Iris pigment epithelial cell (primary cell): Measurements from ENCODE around the gene ASCC3.
"Not testable (repeated sequence)": the region's sequence is repeated elsewhere in the genome, so short reads cannot be mapped to it uniquely, and the experiment has no call there.

ENCODE experiments used
- DNase-seq: peaks from one replicate; pipeline ENCODE4 v3.0.0-alpha.2; 2011; ENCODE audit warnings: low read depth

Gene ASCC3, protein sequence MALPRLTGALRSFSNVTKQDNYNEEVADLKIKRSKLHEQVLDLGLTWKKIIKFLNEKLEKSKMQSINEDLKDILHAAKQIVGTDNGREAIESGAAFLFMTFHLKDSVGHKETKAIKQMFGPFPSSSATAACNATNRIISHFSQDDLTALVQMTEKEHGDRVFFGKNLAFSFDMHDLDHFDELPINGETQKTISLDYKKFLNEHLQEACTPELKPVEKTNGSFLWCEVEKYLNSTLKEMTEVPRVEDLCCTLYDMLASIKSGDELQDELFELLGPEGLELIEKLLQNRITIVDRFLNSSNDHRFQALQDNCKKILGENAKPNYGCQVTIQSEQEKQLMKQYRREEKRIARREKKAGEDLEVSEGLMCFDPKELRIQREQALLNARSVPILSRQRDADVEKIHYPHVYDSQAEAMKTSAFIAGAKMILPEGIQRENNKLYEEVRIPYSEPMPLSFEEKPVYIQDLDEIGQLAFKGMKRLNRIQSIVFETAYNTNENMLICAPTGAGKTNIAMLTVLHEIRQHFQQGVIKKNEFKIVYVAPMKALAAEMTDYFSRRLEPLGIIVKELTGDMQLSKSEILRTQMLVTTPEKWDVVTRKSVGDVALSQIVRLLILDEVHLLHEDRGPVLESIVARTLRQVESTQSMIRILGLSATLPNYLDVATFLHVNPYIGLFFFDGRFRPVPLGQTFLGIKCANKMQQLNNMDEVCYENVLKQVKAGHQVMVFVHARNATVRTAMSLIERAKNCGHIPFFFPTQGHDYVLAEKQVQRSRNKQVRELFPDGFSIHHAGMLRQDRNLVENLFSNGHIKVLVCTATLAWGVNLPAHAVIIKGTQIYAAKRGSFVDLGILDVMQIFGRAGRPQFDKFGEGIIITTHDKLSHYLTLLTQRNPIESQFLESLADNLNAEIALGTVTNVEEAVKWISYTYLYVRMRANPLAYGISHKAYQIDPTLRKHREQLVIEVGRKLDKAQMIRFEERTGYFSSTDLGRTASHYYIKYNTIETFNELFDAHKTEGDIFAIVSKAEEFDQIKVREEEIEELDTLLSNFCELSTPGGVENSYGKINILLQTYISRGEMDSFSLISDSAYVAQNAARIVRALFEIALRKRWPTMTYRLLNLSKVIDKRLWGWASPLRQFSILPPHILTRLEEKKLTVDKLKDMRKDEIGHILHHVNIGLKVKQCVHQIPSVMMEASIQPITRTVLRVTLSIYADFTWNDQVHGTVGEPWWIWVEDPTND (N-terminal part only)

DNA sequence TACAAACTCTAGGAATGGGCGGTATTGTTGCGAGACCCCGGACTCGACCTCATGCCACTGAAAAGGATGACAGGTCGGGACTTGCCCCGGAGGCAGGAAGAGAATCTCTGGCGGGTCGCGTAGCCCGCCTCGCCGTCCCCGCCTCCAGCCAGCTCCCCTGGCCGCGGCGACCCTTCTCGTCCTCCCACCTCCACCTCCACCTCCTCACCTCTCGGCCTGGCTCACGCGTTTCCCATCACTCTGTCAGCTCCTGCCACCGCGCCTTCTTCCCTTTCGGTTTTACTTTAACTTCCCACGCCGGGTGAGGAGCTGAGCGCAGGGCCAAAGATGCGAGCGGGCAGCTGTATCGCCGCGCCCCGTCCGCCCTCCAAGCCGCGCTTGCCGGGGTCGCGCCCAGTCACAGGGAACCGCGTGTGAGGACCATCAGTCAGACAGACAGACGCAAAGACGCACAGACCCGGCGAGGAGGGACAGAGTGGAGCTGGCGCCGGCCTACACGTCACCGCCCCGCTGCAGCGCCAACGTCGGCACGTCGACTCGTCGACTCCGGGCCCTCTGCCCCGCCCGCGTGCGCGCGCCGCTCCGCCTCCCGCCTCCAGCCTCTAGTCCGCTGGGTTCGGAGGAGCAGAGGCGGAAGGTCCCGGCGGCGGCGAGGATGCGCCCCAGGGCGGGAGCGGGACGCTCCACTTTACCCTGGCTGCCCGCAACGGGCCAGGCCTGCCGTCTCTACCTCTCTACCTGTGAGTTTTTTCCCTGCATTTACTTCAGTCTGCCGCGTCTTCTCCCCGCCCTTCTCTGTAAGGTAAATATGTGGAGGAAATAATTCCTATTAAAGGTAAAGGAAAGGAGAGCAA, at the start of gene ASCC3:
TSS of gene ASCC3 (minus strand) at position 477 of the 854 bp plus-strand sequence. CDS start 13,332 bp downstream, outside the sequence.
- peak; percentile 93 for DNase-seq

DNA sequence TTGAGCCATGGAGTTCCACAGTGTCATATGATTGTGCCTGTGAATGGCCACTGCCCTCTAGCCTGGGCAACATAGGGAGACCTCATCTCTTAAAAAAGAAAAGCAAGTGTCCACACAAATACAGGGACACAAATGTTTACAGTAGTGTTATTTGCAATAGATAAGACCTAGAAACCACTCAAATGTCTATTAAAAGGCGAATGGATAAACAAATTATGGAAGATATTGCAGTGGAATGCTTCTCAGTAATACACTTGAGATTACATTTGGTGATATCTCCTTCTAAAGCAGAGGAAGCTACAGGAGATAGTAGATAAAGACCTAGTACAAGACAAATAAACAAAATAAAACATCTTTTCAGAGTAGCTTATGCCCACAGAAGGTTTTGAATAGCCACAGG, 44.6 kb upstream of the ASCC3 start:
- DNase-seq = no peak

DNA sequence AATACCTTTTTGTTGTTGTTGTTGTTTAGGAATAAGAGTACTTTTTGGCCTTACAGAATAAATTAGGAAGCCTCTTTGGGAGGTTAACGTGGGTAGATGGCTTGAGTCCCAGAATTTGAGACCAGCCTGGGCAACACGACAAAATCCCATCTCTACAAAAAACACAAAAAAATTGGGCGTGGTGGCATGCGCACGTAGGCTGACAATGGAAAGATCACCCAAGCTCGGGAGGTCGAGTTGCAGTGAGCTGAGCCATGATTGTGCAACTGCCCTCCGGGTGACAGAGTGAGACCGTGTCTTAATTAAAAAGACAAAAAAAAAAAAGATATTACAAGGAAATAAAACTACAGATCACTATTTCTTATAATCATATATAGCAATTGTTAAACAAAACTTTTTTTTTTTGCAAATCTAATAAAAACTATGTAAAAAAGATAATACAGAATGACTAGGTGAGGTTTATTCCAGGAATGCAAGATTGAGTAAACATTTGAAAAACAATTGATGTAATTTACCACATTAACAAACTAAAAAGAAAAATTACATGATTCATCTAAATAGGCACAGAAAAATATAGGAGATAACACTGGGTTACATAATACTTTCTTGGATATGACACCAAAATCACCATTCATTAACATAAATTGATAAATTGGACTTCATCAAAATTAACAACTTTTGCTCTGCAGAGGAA, 43.6 kb upstream of the ASCC3 start:
- DNase-seq = no peak

DNA sequence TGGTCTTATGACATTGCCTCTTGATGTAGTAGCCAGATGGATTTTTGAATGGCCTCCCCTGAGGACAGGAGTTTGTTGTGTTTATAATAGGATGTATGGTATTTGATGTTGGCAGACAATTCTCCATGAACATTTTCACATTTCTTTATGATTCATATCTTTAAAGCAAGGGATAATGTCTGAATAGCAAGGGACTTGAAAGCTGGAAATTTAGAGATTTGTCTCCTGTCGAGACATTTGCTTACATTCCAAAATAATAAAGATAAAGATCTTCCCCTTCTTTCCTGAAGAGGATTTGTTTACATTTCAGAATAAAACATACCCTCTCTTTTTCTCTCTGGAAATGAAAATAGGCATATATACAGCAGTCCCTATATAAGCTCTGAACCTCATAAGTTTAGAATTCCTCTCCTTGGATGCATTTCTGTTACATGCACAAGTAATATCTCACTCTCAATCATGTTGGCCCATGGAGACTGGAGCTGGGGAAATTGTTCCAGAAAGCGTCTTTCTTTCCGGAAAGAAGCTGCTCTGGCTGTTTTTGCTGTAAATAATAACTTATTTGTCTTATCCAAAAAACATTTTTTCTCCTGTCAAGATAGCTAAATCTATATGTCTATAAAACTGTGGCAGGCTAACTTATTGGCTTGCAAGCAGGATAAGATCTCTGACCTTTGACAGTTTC, 42.5 kb upstream of the ASCC3 start:
- no peak for DNase-seq

DNA sequence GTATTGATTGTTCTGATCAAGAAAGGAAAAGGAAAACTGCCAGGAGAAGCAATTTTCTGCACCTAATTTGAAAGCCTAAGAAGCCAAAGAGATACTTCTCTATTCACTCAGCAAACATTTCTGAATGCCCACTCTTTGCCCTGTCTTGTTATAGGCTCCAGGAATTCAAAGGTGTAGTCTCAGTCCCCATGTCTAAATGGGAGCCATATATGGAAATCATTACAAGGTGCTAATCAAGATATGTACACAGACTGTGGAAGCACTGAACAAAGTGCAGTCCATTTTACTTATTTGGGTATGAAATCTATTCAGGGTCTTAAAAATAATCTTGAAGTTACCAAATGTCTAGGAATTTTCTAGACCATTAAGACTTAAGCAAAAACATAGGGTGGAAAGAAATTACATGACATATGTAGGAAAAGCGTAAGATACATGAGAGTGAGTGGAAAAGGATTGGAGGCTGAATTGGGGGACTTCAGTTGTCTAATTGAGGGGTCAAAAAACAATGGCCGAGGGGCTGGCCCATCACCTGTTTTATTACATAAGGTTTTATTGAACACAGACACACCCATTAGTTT, 39.0 kb upstream of the ASCC3 start:
- no peak for DNase-seq

DNA sequence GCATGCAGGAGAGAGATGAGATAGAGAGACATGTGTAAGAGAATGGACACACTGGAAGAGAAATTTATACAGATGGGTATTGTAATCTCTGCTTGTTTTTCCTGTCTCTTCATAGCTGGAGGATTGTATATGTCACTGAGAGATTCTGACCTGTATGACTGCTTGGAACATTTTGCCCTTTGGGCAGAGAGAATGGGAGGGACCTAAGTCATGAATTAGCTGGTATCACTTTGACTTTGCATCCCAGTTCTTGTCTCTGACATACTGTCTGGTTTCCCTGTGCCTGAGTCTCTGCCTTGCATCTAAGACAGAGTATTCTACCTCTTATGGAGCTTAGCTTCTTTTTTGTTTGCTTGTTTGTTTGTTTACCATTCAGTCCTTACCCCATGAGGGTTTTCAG, 37.0 kb upstream of the ASCC3 start:
- DNase-seq = no peak

DNA sequence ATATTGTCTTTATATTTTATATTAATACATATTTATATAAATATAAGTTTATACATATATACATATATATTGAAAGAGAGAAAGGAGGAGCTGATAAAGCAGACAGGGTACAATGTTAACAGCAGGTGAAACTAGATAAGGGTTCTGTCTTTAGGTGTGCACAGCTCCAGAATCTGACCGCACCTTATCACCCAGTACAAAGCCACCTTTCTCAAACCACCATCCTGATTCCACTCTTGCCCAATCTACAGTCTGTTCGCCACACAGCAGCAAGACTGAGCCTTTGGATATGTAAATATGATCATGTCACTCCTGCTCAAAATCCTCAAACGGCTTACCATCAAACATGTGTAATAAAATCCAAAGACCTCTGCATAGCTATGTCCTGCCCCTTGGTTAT, 34.7 kb upstream of the ASCC3 start:
- DNase-seq = no peak

DNA sequence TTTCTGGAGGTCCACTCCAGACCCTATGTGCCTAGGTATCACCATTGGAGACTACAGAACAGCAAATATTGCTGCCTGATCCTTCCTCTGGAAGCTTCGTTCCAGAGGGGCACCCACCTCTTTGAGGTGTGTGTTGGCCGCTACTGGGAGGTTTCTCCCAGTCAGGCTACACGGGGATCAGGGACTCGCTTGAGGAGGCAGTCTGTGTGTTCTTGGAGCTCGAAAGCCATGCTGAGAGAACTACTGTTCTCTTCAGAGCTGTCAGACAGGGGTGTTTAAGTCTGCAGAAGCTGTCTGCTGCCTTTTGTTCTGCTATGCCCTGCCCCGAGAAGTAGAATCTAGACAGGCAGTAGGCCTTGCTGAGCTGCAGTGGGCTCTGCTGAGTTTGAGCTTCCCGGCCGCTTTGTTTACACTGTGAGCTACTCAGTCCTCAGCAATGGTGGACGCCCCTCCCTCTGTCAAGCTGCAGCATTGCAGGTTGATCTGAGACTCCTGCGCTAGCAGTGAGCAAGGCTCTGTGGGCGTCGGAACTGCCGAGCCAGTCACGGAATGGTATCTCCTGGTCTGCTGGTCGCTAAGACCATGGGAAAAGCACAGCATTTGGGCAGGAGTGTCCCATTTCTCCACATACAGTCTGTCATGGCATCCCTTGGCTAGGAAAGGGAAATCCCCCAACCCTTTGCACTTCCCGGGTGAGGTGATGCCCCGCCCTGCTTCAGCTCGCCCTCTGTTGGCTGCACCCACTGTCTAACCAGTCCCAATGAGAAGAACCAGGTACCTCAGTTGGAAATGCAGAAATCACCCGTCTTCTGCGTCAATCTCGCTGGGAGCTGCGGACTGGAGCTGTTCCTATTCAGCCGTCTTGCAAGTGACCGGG, 32.5 kb upstream of the ASCC3 start:
- no peak for DNase-seq

DNA sequence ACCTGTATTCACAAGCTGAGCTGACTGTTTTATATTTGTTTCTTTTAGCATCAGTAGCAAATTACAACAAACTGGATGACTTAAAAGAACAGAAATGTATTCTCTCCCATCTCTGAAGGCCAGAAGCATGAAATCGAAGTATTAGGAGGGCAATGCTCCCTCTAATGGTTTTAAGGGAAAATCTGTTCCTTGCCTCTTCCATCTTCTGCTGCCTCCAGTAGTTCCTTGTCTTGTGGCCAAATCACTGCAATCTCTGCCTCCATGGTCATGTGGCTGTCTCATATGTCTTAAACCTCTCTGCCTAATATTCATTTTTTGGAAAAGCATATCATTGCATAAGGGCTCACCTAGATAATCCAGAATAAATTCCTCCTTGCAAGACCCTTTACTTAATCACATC, 25.2 kb upstream of the ASCC3 start:
- no peak for DNase-seq

DNA sequence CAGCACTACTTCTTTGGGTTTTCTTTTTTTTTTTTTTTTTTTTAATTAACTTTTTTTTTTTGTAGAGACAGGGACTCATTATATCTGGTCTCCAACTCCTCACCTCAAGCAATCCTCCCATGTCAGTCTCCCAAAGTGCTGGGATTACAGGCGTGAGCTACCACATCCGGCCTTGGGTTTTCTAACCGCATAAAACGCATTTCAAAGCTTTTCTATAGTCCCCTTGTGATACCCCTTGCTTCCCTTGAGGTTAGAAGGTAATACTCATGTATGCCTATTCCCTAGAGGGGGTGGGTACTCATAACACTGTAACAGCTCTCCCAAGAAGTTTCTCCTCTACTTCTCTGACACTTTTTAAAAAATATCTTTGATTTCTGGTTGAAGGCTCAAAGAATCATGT, 23.9 kb upstream of the ASCC3 start:
- DNase-seq = no peak

DNA sequence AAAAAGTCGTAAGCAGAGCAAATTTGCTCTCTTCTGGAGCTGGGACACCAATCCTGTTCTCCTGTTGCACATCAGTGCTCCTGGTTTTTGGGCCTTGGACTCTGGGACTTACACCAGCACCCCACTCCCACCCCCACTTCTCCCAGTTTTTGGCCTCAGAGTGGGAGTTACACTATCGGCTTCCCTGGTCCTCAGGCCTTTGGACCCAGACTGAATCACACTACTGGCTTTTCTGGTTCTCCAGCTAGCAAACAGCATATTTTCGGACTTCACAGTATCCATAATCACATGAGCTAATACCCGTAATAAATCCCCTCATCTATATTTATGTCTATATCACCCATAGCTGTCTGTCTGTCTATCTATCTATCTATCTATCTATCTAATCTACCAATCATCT, 23.2 kb upstream of the ASCC3 start:
- no peak for DNase-seq

DNA sequence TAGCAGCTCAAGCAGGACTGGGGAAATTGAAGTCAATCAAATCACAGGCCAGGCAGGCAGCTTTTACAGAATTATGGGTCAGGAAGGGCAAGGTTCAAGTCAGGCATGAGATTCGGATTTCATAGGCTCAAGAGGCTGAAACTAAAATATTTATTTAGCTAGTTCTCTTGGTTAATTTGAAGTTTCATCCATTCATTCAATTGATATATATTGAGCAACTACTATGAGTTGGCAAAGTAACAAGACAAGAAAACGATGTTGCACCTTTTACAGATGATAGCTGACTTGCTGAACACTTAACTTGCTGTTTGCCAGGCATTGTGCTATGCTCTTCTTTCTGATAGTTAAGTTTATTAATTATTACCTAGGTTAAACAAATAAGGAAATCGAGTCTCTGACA, 20.5 kb upstream of the ASCC3 start:
- no peak for DNase-seq

DNA sequence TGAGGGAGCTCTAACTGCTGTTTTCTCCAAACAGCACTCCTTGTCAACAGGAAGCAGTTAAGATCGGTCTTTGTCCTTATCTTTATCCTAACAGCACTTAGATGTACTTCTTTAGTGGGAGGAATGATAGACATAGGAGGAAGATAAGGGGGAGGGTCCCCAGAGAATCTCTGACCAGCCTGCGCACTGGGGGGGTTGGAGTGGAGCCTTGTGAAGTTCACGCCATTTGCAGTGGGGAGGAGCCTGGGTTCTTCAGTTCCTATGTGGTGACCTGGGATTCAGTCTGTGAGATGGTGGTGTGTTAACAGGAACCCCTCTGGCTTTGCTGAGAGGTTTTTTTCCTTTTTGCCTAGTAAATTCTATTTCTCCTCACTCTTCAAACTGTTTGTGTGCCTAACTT, 18.1 kb upstream of the ASCC3 start:
- DNase-seq = no peak

DNA sequence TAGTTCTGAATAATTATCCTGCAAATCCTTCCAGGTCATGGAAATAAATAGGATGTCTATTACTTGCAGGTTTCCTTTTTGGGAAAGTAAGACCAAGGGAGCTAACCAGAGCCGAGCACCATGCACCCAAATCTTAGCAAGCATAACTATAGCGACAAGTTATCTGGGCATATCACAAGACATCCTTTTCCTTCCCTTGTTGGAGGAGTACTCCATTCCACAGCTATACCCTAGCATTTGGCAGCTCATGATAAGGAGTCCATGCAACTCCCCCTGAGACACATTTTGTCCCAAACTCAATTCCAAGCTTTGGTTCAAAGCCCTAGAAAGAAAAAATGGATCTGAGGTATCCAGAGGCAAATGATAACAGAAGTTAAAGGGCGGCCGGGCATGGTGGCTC, 16.5 kb upstream of the ASCC3 start:
- DNase-seq = no peak

DNA sequence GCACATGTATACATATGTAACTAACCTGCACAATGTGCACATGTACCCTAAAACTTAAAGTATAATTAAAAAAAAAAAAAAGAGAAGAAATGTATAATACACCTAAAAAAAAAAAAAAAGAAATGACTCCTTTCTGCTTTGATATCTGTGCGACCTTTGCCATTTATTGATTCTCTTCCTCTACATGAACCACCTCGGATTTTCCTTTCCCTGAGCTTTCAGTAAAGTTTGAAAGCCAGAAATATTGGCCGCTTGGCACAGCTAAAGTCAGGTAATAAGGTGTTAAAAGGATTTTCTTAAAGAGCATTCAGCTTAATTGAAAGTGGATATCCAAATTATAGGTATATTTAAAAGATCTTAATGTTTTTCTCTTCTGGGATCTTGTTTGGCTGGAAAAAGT, 12.6 kb upstream of the ASCC3 start:
- DNase-seq = no peak

DNA sequence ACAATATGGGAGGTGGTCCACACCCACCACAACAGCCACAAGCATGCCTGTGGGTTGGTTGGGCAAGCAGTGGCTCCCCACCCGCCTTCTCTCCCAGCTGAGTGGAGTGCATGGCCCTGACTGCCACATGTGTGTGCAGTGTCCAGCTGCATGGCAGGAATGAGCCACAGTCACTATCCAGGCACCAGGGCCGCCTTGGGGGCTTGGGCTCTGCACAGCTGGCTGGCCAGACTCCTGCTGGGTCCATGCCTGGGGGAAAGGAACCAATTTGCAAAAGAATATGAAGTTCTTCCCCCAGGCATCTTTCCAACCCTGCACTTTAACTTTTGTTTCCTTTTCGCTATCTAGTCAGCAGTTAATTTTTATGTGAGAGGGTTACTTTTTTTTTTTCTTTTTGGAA, 11.6 kb upstream of the ASCC3 start:
- DNase-seq = no peak

DNA sequence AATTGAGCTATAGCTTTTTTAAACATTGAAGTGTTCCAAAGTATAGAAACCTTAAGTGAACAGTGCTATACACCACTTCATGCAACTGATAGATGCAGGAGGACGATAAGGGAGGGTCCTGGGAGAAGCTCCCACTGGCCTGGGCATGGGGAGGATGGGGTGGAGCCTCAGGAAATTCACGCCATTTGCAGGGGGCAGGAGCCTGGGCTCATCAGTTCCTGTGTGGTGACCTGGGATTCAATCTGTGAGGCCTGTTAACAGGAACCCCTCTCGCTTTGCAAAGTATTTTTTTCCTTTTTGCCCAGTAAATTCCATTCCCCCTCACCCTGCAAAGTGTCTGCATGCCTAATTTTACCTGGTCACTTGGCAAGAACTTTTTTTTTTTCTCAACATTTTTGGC, 11.0 kb upstream of the ASCC3 start:
- DNase-seq = no peak

DNA sequence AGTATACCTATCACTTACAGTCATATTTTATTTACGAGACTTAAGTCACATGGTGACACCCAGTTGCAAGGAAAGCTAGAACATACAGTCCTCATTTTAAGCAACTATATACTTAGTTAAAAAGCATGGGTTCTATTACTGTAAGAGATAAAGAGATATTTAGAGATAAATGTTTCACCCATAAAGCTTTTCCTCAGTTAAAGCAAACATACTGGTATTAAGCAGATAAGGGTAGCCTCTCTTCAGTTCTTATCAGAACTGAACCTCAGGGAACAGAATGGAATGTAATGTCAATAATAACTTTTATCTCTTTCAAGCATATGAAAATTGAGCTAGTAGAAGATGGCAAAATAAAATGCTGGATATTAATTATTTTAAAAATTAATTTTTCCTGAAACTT, 9.9 kb upstream of the ASCC3 start:
- no peak for DNase-seq

DNA sequence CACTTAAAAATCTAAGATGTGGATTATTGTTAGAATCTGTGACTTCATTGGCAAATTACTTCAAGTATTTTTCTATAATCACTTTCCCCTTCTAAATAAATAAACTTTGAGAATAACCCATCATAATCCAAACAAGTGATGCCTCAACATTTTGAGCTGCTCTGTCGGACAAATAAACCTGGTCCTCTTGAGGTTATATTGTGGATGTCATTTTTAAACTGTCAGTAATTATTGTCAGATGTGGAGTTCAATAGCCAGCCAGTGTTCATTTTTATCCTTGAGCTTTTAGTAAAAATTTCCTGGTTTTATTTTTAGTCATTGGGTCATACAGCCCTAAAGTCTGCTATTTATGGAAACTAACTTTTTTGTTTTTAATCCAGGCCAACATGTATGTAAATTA, 9.5 kb upstream of the ASCC3 start:
- not testable (repeated sequence) for DNase-seq
